ENCODE data around the gene TVP23C.
"Not testable (repeated sequence)": the region's sequence is repeated elsewhere in the genome, so short reads cannot be mapped to it uniquely, and the experiment has no call there.

The TVP23C gene

GRCh38 chr17:15563375-15563857 is at the start of gene TVP23C:
TVP23C (minus strand) TSS chr17:15563483; CDS start chr17:15563448, 35 bp downstream.
- in situ Hi-C loops (cut with HindIII; ENCODE audit: low pct_unique_long_range_greater_than_20kb, low sequenced_read_pairs): not testable (repeated sequence)
- DNase-seq (ENCODE audit: low read depth in 1 of 2, low spot score in 1 of 2): peak; percentile 4 to 70

- in situ Hi-C loops (cut with HindIII; ENCODE audit: low pct_unique_long_range_greater_than_20kb, low sequenced_read_pairs); DNase-seq (ENCODE audit: low read depth in 1 of 2, low spot score in 1 of 2): not testable (repeated sequence)
Observed at GRCh38 chr17:15592960-15593359, 29.7 kb upstream of the TVP23C start.

GRCh38 chr17:15591986-15592385 is 28.7 kb upstream of the TVP23C start:
- DNase-seq (ENCODE audit: low read depth in 1 of 2, low spot score in 1 of 2); in situ Hi-C loops (cut with HindIII; ENCODE audit: low pct_unique_long_range_greater_than_20kb, low sequenced_read_pairs): not testable (repeated sequence)

GRCh38 chr17:15590844-15591243 is 27.6 kb upstream of the TVP23C start:
- DNase-seq (ENCODE audit: low read depth in 1 of 2, low spot score in 1 of 2); in situ Hi-C loops (cut with HindIII; ENCODE audit: low pct_unique_long_range_greater_than_20kb, low sequenced_read_pairs): not testable (repeated sequence)

- in situ Hi-C loops (cut with HindIII; ENCODE audit: low pct_unique_long_range_greater_than_20kb, low sequenced_read_pairs); DNase-seq (ENCODE audit: low read depth in 1 of 2, low spot score in 1 of 2): not testable (repeated sequence)
Observed at GRCh38 chr17:15589544-15590536, 26.6 kb upstream of the TVP23C start.

- in situ Hi-C loops (cut with HindIII; ENCODE audit: low pct_unique_long_range_greater_than_20kb, low sequenced_read_pairs): not testable (repeated sequence)
Observed at GRCh38 chr17:15588017-15588416, 24.7 kb upstream of the TVP23C start.

GRCh38 chr17:15583313-15583712 is 20.0 kb upstream of the TVP23C start:
- in situ Hi-C loops (cut with HindIII; ENCODE audit: low pct_unique_long_range_greater_than_20kb, low sequenced_read_pairs); DNase-seq (ENCODE audit: low read depth in 1 of 2, low spot score in 1 of 2): not testable (repeated sequence)

More at GRCh38 chr17:15588017-15588416, 24.7 kb upstream of the TVP23C start:
- not testable (repeated sequence) for DNase-seq (ENCODE audit: low read depth in 1 of 2, low spot score in 1 of 2)

- in situ Hi-C loops (cut with HindIII; ENCODE audit: low pct_unique_long_range_greater_than_20kb, low sequenced_read_pairs); DNase-seq (ENCODE audit: low read depth in 1 of 2, low spot score in 1 of 2): not testable (repeated sequence)
Observed at GRCh38 chr17:15581462-15581861, 18.2 kb upstream of the TVP23C start.

- in situ Hi-C loops (cut with HindIII; ENCODE audit: low pct_unique_long_range_greater_than_20kb, low sequenced_read_pairs): not testable (repeated sequence)
Observed at GRCh38 chr17:15576848-15577247, 13.6 kb upstream of the TVP23C start.

GRCh38 chr17:15574660-15575059 is 11.4 kb upstream of the TVP23C start:
- DNase-seq (ENCODE audit: low read depth in 1 of 2, low spot score in 1 of 2); in situ Hi-C loops (cut with HindIII; ENCODE audit: low pct_unique_long_range_greater_than_20kb, low sequenced_read_pairs): not testable (repeated sequence)

More at GRCh38 chr17:15576848-15577247, 13.6 kb upstream of the TVP23C start:
- not testable (repeated sequence) for DNase-seq (ENCODE audit: low read depth in 1 of 2, low spot score in 1 of 2)

- peak in 1 of 2 experiments; percentile 43 for DNase-seq (ENCODE audit: low read depth in 1 of 2, low spot score in 1 of 2)
- in situ Hi-C loops (cut with HindIII; ENCODE audit: low pct_unique_long_range_greater_than_20kb, low sequenced_read_pairs): not testable (repeated sequence)
Observed at GRCh38 chr17:15573870-15574269, 10.6 kb upstream of the TVP23C start.

- DNase-seq (ENCODE audit: low read depth in 1 of 2, low spot score in 1 of 2); in situ Hi-C loops (cut with HindIII; ENCODE audit: low pct_unique_long_range_greater_than_20kb, low sequenced_read_pairs): not testable (repeated sequence)
Observed at GRCh38 chr17:15562613-15563374, 489 bp downstream of the TVP23C start.

- in situ Hi-C loops (cut with HindIII; ENCODE audit: low pct_unique_long_range_greater_than_20kb, low sequenced_read_pairs); DNase-seq (ENCODE audit: low read depth in 1 of 2, low spot score in 1 of 2): not testable (repeated sequence)
Observed at GRCh38 chr17:15561439-15561838, 1.8 kb downstream of the TVP23C start.

- in situ Hi-C loops (cut with HindIII; ENCODE audit: low pct_unique_long_range_greater_than_20kb, low sequenced_read_pairs); DNase-seq (ENCODE audit: low read depth in 1 of 2, low spot score in 1 of 2): not testable (repeated sequence)
Observed at GRCh38 chr17:15558403-15559105, 4.7 kb downstream of the TVP23C start.

- in situ Hi-C loops (cut with HindIII; ENCODE audit: low pct_unique_long_range_greater_than_20kb, low sequenced_read_pairs); DNase-seq (ENCODE audit: low read depth in 1 of 2, low spot score in 1 of 2): not testable (repeated sequence)
Observed at GRCh38 chr17:15557334-15557832, 5.9 kb downstream of the TVP23C start.

- in situ Hi-C loops (cut with HindIII; ENCODE audit: low pct_unique_long_range_greater_than_20kb, low sequenced_read_pairs): not testable (repeated sequence)
Observed at GRCh38 chr17:15552932-15553331, 10.4 kb downstream of the TVP23C start.

GRCh38 chr17:15549552-15549951 is 13.7 kb downstream of the TVP23C start:
- in situ Hi-C loops (cut with HindIII; ENCODE audit: low pct_unique_long_range_greater_than_20kb, low sequenced_read_pairs); DNase-seq (ENCODE audit: low read depth in 1 of 2, low spot score in 1 of 2): not testable (repeated sequence)

More at GRCh38 chr17:15552932-15553331, 10.4 kb downstream of the TVP23C start:
- not testable (repeated sequence) for DNase-seq (ENCODE audit: low read depth in 1 of 2, low spot score in 1 of 2)

All from T47D (cell line).